IMR-90 (cell line): ENCODE measurements around the gene SAMD4B.

ENCODE experiments used
- CEBPB ChIP-seq: IDR thresholded peaks from 2 replicates; pipeline ENCODE4 v1.6.1; 2012; ENCODE audit warnings: low read depth, low read length, improper control_type of control experiment
- CTCF ChIP-seq: conservative IDR thresholded peaks from 2 replicates; pipeline ENCODE4 v1.5.1; 2012; ENCODE audit warnings: mild to moderate bottlenecking, low read depth, low read length, improper control_type of control experiment
- ELK1 ChIP-seq: fragments of 150-350 bp; IDR thresholded peaks from 2 replicates; pipeline ENCODE4 v1.6.1; 2016; ENCODE audit warnings: low read depth, mild to moderate bottlenecking, low read length, moderate library complexity, borderline replicate concordance
- MAFK ChIP-seq: IDR thresholded peaks from 2 replicates; pipeline ENCODE4 v1.6.1; 2012; ENCODE audit warnings: low read depth, low read length, improper control_type of control experiment
- MXI1 ChIP-seq: IDR thresholded peaks from 2 replicates; pipeline ENCODE4 v1.6.1; 2012; ENCODE audit warnings: low read depth, mild to moderate bottlenecking, low read length, moderate library complexity, borderline replicate concordance
- NFE2L2 ChIP-seq: fragments of 150-350 bp; IDR thresholded peaks from 2 replicates; pipeline ENCODE4 v1.6.1; 2016; ENCODE audit warnings: low read depth, mild to moderate bottlenecking, low read length
- POLR2A ChIP-seq: IDR thresholded peaks from 2 replicates; pipeline ENCODE4 v1.6.1; 2012; ENCODE audit warnings: mild to moderate bottlenecking, low read depth, low read length
- RAD21 ChIP-seq: IDR thresholded peaks from 2 replicates; pipeline ENCODE4 v1.6.1; 2012; ENCODE audit warnings: low read length, improper control_type of control experiment
- RCOR1 ChIP-seq: IDR thresholded peaks from 2 replicates; pipeline ENCODE4 v1.6.1; 2012; ENCODE audit warnings: mild to moderate bottlenecking, low read length, improper control_type of control experiment; ENCODE audit not compliant: insufficient replicate concordance
- RFX5 ChIP-seq: IDR thresholded peaks from 2 replicates; pipeline ENCODE4 v1.8.0; 2012; ENCODE audit warnings: low read depth, mild to moderate bottlenecking, low read length, moderate library complexity
- SMC3 ChIP-seq: fragments of 150-350 bp; IDR thresholded peaks from 2 replicates; pipeline ENCODE4 v1.6.1; 2016; ENCODE audit warnings: low read depth, mild to moderate bottlenecking, antibody characterized with exemption, low read length, moderate library complexity
- USF2 ChIP-seq: fragments of 150-350 bp; IDR thresholded peaks from 2 replicates; pipeline ENCODE4 v1.6.1; 2017; ENCODE audit warnings: mild to moderate bottlenecking, antibody characterized with exemption, low read length, low read depth

- TF ChIP-seq MAFK (no peak), USF2 (no peak), CTCF (peak; percentile 19; the same call in 1 of the 2 replicates), NFE2L2 (no peak), ELK1 (no peak), POLR2A (peak; percentile 30; the same call in 1 of the 2 replicates), SMC3 (no peak), RAD21 (0 out of 2 replicates have a peak, but pooled peaks have one; percentile 20), CEBPB (peak; percentile 80), RCOR1 (no peak), RFX5 (no peak), MXI1 (0 out of 2 replicates have a peak, but pooled peaks have one; percentile 6)
These were observed 71.8 kb downstream of the SAMD4B start for GRCh38 chr19:39413911-39414608.
